HL-60 (cell line): ENCODE measurements around the gene BCL2L1.

Experiments
- DNase-seq, 2 experiments: peaks; one replicate each; pipeline ENCODE4 v3.0.0-alpha.2; 2010 to 2020; ENCODE audit warnings: low read depth in 1 of 2, low spot score in 1 of 2
- H3K27ac ChIP-seq: fragments of 250-450 bp; sonication (Bioruptor Pico); replicated peaks from 2 replicates; pipeline ENCODE4 v1.5.1; 2020; ENCODE audit warnings: mild to moderate bottlenecking, moderate library complexity
- H3K27me3 ChIP-seq: fragments of 250-450 bp; sonication (Bioruptor Pico); 2 replicates; pipeline ENCODE4 v1.5.1; 2021; ENCODE audit warnings: mild to moderate bottlenecking, moderate library complexity; ENCODE audit not compliant: insufficient read depth, poor library complexity, severe bottlenecking
- H3K4me3 ChIP-seq: replicated peaks from 2 replicates; pipeline ENCODE4 v1.5.1; 2011; ENCODE audit warnings: mild to moderate bottlenecking, control low read depth, low read length; ENCODE audit not compliant: insufficient read depth
- CTCF ChIP-seq: IDR thresholded peaks from one replicate; pipeline ENCODE4 v1.5.1; 2011; ENCODE audit warnings: low read length, control low read depth, inconsistent platforms; ENCODE audit not compliant: insufficient read depth
- GABPA ChIP-seq: IDR thresholded peaks from 2 replicates; pipeline ENCODE4 v1.6.1; 2012; ENCODE audit warnings: low read depth
- POLR2AphosphoS5 ChIP-seq: IDR thresholded peaks from 2 replicates; pipeline ENCODE4 v1.6.1; 2012; ENCODE audit warnings: low read depth
- REST ChIP-seq: IDR thresholded peaks from 2 replicates; pipeline ENCODE4 v1.6.1; 2012; ENCODE audit warnings: low read depth; ENCODE audit not compliant: insufficient replicate concordance
- SPI1 ChIP-seq: IDR thresholded peaks from 2 replicates; pipeline ENCODE4 v1.6.1; 2012; ENCODE audit warnings: low read depth, mild to moderate bottlenecking, borderline replicate concordance

The BCL2L1 gene

GRCh38 chr20:31689141-31689540 lies 33.5 kb downstream of the BCL2L1 start:
- no peak for DNase-seq
- H3K27me3 ChIP-seq: no peaks in the 10 kb centered on the region
- TF ChIP-seq CTCF: no peak
- no peak for TF ChIP-seq SPI1
- no peak for TF ChIP-seq GABPA
- TF ChIP-seq REST: no peak
- TF ChIP-seq POLR2AphosphoS5: no peak
- H3K27ac ChIP-seq: no peak overlapping the region
- no peak overlapping the region for H3K4me3 ChIP-seq

DNA sequence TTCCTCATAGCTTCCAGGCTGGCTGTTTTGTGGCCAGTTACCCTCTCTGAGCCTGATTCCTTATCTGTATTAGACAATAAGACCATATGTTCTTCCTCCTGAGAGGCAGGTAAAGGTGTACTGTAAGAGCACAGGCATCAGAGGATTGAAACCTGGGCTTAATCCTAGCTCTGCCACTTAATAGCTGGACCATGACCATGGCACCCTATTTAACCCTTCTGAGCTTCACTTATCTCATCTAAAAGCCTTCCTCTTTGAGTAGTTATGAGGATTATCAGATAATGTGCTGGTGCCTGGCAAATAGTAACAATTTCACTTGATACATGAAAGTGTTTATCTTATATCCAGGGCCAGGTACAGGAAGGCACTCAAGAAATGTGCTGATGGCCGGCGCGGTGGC lies 34.9 kb downstream of the BCL2L1 start:
- TF ChIP-seq GABPA: no peak
- TF ChIP-seq REST: no peak
- no peak for TF ChIP-seq SPI1
- TF ChIP-seq CTCF: no peak
- no peak for TF ChIP-seq POLR2AphosphoS5
- DNase-seq: no peak
- H3K4me3 ChIP-seq: no peak overlapping the region
- H3K27me3 ChIP-seq: no peaks in the 10 kb centered on the region
- H3K27ac ChIP-seq: no peak overlapping the region

DNA sequence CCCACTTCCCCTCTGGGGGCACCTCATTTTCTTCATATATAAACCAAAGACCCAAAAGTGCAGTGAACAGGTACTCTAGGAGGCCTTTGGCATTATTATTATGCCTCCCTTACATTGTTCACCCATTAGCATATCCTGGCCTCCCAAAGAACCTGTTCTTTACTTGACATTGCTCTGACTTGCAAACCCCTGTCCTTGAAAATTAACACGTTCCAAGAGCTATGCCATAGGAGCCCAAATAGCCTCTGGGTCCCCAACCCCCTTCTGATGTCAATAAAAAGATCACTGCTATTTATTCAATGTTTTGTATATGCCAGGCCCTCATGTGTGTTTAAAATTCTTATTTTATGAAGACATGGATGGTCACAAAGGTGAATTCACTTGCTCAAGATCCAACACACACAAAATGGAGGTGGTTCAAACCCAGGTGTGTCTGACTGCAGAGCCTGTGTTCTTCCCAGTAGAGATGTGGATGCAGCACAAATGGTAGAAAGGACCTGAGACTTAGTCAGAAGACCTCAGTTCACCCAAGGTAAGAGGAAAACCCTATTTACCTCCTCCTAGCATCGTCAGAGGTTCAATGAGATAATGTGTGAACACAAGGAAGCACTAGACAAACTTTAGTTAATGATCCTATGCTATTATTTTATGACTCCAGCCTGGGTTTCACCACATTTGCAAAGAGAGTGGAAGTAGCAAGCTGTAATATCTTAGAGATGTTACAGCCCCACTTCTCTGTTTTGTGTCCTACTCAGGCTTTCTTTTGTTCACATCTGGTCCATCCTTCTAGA lies 36.6 kb downstream of the BCL2L1 start:
- no peak overlapping the region for H3K27ac ChIP-seq
- TF ChIP-seq REST: no peak

More for the DNA sequence above, 36.6 kb downstream of the BCL2L1 start:
- Histone ChIP-seq H3K27me3 (no peaks in the 10 kb centered on the region), H3K4me3 (no peak overlapping the region)
- no peak for DNase-seq
